HG03520 (cell line): ENCODE data around the gene C12orf76.
"Not testable (repeated sequence)": the region's sequence is repeated elsewhere in the genome, so short reads cannot be mapped to it uniquely, and the experiment has no call there.

Experiments
- ATAC-seq: cut with Tn5 transposase; IDR thresholded peaks from one replicate; pipeline ENCODE4 v1.9.1; 2021; ENCODE audit warnings: mild to moderate bottlenecking, moderate library complexity; ENCODE audit not compliant: unreplicated experiment

Gene C12orf76

GRCh38 chr12:110065540-110065939 is 17.2 kb upstream of the C12orf76 start:
- no peak for ATAC-seq

- no peak for ATAC-seq
These were observed 13.9 kb upstream of the C12orf76 start for GRCh38 chr12:110062241-110062640.

- no peak for ATAC-seq
These were observed 11.3 kb upstream of the C12orf76 start for GRCh38 chr12:110059651-110060000.

GRCh38 chr12:110058875-110059615 is 10.7 kb upstream of the C12orf76 start:
- ATAC-seq, result no peak

- ATAC-seq, result not testable (repeated sequence)
These were observed 8.3 kb upstream of the C12orf76 start for GRCh38 chr12:110056643-110057042.

- not testable (repeated sequence) for ATAC-seq
These were observed 7.3 kb upstream of the C12orf76 start for GRCh38 chr12:110055375-110056352.

- ATAC-seq, result no peak
These were observed 2.6 kb upstream of the C12orf76 start for GRCh38 chr12:110050927-110051326.

- ATAC-seq, result not testable (repeated sequence)
These were observed 1.3 kb upstream of the C12orf76 start for GRCh38 chr12:110049666-110050065.

GRCh38 chr12:110049034-110049433 is 712 bp upstream of the C12orf76 start:
- not testable (repeated sequence) for ATAC-seq

- no peak for ATAC-seq
These were observed 903 bp downstream of the C12orf76 start for GRCh38 chr12:110047297-110047940.

- no peak for ATAC-seq
These were observed 1.7 kb downstream of the C12orf76 start for GRCh38 chr12:110046451-110047187.

GRCh38 chr12:110042264-110042663 is 6.1 kb downstream of the C12orf76 start:
- ATAC-seq, result no peak

GRCh38 chr12:110039085-110039807 is 9.1 kb downstream of the C12orf76 start:
- no peak for ATAC-seq

GRCh38 chr12:110038741-110039084 is 9.6 kb downstream of the C12orf76 start:
- no peak for ATAC-seq

- no peak for ATAC-seq
These were observed 11.0 kb downstream of the C12orf76 start for GRCh38 chr12:110037315-110037714.

GRCh38 chr12:110035534-110036104 is 12.7 kb downstream of the C12orf76 start:
- no peak for ATAC-seq

- no peak for ATAC-seq
These were observed 14.4 kb downstream of the C12orf76 start for GRCh38 chr12:110033888-110034287.

- no peak for ATAC-seq
These were observed 19.0 kb downstream of the C12orf76 start for GRCh38 chr12:110029290-110029815.

- no peak for ATAC-seq
These were observed 20.0 kb downstream of the C12orf76 start for GRCh38 chr12:110028323-110028722.

- no peak for ATAC-seq
These were observed 24.3 kb downstream of the C12orf76 start for GRCh38 chr12:110024051-110024450.
